ENCODE results near the gene TM4SF4.

TM4SF4 gene

DNA sequence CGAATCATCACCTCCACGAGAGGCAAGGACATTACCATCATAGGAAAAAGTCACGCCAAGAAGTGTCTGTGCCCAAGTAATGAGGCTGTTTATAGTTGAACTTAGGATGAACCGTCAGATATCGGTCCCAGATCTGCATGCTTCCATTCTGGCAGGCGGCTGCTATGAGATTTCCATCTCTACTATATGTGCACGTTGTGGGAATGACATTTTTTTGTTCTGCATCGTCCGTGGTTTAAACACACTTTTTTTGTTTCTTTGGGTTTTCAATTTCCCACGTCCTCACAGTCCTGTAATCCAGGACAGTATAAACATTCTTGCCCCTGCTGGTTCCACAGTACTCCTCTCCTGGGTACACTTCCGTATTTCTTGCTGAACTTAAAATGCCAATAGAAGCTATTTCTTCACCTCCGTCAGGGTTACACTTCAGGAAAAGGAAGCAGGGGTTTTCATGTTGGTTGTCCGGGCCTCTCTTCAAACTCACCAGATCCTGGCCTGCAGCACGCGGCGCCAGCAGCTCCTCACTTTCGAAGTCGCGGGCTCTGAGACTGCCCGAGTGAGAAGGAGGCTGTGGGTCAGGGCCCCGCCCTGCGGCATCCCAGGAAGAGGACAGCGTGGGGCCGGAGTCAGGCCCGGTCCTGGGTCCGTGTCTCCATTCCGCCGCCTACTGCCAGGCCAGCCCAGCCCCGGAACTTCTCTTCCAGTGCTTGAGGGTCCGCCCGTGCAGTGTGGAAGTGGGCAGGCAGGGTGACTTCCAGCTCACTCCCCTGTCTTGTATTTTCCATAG lies 9.8 kb upstream of the TM4SF4 start (continued):
- TF ChIP-seq, protein P1, sequence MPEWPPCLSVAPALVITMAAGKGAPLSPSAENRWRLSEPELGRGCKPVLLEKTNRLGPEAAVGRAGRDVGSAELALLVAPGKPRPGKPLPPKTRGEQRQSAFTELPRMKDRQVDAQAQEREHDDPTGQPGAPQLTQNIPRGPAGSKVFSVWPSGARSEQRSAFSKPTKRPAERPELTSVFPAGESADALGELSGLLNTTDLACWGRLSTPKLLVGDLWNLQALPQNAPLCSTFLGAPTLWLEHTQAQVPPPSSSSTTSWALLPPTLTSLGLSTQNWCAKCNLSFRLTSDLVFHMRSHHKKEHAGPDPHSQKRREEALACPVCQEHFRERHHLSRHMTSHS (tag by site-specific recombination; IDR thresholded peaks at IDR 0.05): no peak
- TF ChIP-seq ZSCAN16 (tag by site-specific recombination; IDR thresholded peaks at IDR 0.05): no peak

DNA sequence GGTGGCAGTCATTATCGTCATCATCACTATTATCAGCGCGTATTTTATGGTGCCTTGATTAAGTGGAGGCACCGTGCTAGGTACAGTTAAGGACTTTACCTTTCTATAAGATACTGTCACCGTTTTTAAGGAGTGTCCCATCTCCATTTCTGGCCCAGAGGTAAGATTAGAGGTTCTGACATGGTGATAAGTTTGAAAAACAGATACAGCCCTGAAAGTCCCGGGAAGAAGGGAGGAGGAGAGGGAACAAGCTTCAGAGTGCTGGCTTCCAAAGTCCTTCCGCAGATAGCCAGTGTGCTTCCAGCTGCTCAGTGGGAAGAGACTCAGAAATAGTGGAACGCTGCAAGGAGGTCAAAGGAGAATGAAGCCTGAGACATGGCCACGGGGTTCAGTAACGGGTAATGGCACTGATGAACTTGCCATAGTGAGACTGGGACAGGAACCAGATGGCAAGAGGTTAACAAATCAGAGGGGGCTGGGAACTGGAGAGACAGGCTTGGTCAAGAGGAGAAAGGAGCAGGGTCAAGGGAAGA lies 9.1 kb upstream of the TM4SF4 start:
- CTCF ChIA-PET: no interaction called here

DNA sequence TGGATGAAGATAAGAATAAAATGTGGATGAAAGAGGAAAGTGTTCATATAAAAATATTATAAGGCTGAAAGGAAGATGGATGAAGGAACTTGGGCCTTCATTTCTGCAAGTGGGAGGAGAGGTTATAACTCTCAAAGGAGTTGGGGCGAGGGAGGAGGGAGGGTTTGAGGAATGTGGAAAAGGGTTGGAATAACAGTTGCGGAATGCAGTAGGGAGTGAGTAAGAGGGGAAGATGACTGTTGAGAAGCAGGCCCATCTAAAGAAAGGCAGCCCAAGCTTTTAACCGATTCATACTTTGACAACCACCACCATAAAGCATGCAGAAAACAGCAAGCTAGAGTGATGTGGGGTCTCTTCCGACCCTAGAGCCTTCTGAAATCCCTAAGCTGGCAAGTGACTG lies 8.3 kb upstream of the TM4SF4 start:
- H3K27ac ChIP-seq (ENCODE audit: extremely low read depth, low read depth, low read length): no peak overlapping the region
- H3K4me3 ChIP-seq (ENCODE audit: low read depth, low read length): no peak overlapping the region
- H3K36me3 ChIP-seq (ENCODE audit: control insufficient read depth in 2 of 2, insufficient read depth in 1 of 2, low read length in 2 of 2): no peaks in the 10 kb centered on the region
- no peaks in the 10 kb centered on the region for H3K4me1 ChIP-seq (ENCODE audit: control insufficient read depth, insufficient read depth, low read length)
- no peaks in the 10 kb centered on the region for H3K9me3 ChIP-seq (ENCODE audit: control insufficient read depth, insufficient read depth, low read depth, low read length)
- CTCF ChIA-PET: interaction anchor here (1.1 kb wide), 1 partner anchor 15 kb away, joined by 3 read pairs; no protein-coding TSS in a partner anchor
- POLR2A ChIA-PET: no interaction called here
- TF ChIP-seq BCL11B (tag by site-specific recombination; IDR thresholded peaks at IDR 0.05; ENCODE audit: low read depth): no peak
- TF ChIP-seq ZNF510 (tag by site-specific recombination; IDR thresholded peaks at IDR 0.05; ENCODE audit: insufficient replicate concordance): no peak
- TF ChIP-seq, protein P2, sequence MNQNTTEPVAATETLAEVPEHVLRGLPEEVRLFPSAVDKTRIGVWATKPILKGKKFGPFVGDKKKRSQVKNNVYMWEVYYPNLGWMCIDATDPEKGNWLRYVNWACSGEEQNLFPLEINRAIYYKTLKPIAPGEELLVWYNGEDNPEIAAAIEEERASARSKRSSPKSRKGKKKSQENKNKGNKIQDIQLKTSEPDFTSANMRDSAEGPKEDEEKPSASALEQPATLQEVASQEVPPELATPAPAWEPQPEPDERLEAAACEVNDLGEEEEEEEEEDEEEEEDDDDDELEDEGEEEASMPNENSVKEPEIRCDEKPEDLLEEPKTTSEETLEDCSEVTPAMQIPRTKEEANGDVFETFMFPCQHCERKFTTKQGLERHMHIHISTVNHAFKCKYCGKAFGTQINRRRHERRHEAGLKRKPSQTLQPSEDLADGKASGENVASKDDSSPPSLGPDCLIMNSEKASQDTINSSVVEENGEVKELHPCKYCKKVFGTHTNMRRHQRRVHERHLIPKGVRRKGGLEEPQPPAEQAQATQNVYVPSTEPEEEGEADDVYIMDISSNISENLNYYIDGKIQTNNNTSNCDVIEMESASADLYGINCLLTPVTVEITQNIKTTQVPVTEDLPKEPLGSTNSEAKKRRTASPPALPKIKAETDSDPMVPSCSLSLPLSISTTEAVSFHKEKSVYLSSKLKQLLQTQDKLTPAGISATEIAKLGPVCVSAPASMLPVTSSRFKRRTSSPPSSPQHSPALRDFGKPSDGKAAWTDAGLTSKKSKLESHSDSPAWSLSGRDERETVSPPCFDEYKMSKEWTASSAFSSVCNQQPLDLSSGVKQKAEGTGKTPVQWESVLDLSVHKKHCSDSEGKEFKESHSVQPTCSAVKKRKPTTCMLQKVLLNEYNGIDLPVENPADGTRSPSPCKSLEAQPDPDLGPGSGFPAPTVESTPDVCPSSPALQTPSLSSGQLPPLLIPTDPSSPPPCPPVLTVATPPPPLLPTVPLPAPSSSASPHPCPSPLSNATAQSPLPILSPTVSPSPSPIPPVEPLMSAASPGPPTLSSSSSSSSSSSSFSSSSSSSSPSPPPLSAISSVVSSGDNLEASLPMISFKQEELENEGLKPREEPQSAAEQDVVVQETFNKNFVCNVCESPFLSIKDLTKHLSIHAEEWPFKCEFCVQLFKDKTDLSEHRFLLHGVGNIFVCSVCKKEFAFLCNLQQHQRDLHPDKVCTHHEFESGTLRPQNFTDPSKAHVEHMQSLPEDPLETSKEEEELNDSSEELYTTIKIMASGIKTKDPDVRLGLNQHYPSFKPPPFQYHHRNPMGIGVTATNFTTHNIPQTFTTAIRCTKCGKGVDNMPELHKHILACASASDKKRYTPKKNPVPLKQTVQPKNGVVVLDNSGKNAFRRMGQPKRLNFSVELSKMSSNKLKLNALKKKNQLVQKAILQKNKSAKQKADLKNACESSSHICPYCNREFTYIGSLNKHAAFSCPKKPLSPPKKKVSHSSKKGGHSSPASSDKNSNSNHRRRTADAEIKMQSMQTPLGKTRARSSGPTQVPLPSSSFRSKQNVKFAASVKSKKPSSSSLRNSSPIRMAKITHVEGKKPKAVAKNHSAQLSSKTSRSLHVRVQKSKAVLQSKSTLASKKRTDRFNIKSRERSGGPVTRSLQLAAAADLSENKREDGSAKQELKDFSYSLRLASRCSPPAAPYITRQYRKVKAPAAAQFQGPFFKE (tag by site-specific recombination; IDR thresholded peaks at IDR 0.05; ENCODE audit: borderline replicate concordance): no peak
- TF ChIP-seq, protein P3, sequence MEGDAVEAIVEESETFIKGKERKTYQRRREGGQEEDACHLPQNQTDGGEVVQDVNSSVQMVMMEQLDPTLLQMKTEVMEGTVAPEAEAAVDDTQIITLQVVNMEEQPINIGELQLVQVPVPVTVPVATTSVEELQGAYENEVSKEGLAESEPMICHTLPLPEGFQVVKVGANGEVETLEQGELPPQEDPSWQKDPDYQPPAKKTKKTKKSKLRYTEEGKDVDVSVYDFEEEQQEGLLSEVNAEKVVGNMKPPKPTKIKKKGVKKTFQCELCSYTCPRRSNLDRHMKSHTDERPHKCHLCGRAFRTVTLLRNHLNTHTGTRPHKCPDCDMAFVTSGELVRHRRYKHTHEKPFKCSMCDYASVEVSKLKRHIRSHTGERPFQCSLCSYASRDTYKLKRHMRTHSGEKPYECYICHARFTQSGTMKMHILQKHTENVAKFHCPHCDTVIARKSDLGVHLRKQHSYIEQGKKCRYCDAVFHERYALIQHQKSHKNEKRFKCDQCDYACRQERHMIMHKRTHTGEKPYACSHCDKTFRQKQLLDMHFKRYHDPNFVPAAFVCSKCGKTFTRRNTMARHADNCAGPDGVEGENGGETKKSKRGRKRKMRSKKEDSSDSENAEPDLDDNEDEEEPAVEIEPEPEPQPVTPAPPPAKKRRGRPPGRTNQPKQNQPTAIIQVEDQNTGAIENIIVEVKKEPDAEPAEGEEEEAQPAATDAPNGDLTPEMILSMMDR (tag by site-specific recombination; IDR thresholded peaks at IDR 0.05): no peak
- TF ChIP-seq, protein P4, sequence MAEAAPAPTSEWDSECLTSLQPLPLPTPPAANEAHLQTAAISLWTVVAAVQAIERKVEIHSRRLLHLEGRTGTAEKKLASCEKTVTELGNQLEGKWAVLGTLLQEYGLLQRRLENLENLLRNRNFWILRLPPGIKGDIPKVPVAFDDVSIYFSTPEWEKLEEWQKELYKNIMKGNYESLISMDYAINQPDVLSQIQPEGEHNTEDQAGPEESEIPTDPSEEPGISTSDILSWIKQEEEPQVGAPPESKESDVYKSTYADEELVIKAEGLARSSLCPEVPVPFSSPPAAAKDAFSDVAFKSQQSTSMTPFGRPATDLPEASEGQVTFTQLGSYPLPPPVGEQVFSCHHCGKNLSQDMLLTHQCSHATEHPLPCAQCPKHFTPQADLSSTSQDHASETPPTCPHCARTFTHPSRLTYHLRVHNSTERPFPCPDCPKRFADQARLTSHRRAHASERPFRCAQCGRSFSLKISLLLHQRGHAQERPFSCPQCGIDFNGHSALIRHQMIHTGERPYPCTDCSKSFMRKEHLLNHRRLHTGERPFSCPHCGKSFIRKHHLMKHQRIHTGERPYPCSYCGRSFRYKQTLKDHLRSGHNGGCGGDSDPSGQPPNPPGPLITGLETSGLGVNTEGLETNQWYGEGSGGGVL (tag by site-specific recombination; IDR thresholded peaks at IDR 0.05): no peak
- TF ChIP-seq ZNF560 (tag by site-specific recombination; IDR thresholded peaks at IDR 0.05; ENCODE audit: borderline replicate concordance): no peak
- TF ChIP-seq WT1 (tag by site-specific recombination; IDR thresholded peaks at IDR 0.05): no peak
- TF ChIP-seq ZNF555 (tag by site-specific recombination; conservative IDR thresholded peaks at IDR 0.05): no peak
- TF ChIP-seq, protein P5, sequence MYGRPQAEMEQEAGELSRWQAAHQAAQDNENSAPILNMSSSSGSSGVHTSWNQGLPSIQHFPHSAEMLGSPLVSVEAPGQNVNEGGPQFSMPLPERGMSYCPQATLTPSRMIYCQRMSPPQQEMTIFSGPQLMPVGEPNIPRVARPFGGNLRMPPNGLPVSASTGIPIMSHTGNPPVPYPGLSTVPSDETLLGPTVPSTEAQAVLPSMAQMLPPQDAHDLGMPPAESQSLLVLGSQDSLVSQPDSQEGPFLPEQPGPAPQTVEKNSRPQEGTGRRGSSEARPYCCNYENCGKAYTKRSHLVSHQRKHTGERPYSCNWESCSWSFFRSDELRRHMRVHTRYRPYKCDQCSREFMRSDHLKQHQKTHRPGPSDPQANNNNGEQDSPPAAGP (tag by site-specific recombination; IDR thresholded peaks at IDR 0.05): no peak
- TF ChIP-seq, protein P6, sequence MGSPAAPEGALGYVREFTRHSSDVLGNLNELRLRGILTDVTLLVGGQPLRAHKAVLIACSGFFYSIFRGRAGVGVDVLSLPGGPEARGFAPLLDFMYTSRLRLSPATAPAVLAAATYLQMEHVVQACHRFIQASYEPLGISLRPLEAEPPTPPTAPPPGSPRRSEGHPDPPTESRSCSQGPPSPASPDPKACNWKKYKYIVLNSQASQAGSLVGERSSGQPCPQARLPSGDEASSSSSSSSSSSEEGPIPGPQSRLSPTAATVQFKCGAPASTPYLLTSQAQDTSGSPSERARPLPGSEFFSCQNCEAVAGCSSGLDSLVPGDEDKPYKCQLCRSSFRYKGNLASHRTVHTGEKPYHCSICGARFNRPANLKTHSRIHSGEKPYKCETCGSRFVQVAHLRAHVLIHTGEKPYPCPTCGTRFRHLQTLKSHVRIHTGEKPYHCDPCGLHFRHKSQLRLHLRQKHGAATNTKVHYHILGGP (tag by site-specific recombination; IDR thresholded peaks at IDR 0.05): no peak
- no peak for TF ChIP-seq ZNF501 (tag by site-specific recombination; IDR thresholded peaks at IDR 0.05)
- no peak for TF ChIP-seq ZNF138 (tag by site-specific recombination; IDR thresholded peaks at IDR 0.05; ENCODE audit: borderline replicate concordance)
- no peak for TF ChIP-seq ZNF768 (tag by site-specific recombination; IDR thresholded peaks at IDR 0.05)
- TF ChIP-seq ZNF311 (tag by site-specific recombination; IDR thresholded peaks at IDR 0.05; ENCODE audit: borderline replicate concordance): no peak
- no peak for TF ChIP-seq GLIS2 (tag by site-specific recombination; IDR thresholded peaks at IDR 0.05)
- no peak for TF ChIP-seq ZNF623 (tag by site-specific recombination; IDR thresholded peaks at IDR 0.05)

More for the DNA sequence above, 9.1 kb upstream of the TM4SF4 start:
- no peak overlapping the region for H3K27ac ChIP-seq (ENCODE audit: extremely low read depth, low read depth, low read length)
- POLR2A ChIA-PET: no interaction called here
- H3K9me3 ChIP-seq (ENCODE audit: control insufficient read depth, insufficient read depth, low read depth, low read length): no peaks in the 10 kb centered on the region
- TF ChIP-seq ZNF747 (tag by site-specific recombination; IDR thresholded peaks at IDR 0.05): no peak
- no peaks in the 10 kb centered on the region for H3K4me1 ChIP-seq (ENCODE audit: control insufficient read depth, insufficient read depth, low read length)
- no peak overlapping the region for H3K4me3 ChIP-seq (ENCODE audit: low read depth, low read length)
- no peaks in the 10 kb centered on the region for H3K36me3 ChIP-seq (ENCODE audit: control insufficient read depth in 2 of 2, insufficient read depth in 1 of 2, low read length in 2 of 2)
